SIG-M5 (cell line): Measurements from ENCODE around the gene SLC34A1.

Source experiments
- DNase-seq: peaks from one replicate; lab custom pipeline; 2025; lab: John Stamatoyannopoulos, UW

Gene SLC34A1

DNA sequence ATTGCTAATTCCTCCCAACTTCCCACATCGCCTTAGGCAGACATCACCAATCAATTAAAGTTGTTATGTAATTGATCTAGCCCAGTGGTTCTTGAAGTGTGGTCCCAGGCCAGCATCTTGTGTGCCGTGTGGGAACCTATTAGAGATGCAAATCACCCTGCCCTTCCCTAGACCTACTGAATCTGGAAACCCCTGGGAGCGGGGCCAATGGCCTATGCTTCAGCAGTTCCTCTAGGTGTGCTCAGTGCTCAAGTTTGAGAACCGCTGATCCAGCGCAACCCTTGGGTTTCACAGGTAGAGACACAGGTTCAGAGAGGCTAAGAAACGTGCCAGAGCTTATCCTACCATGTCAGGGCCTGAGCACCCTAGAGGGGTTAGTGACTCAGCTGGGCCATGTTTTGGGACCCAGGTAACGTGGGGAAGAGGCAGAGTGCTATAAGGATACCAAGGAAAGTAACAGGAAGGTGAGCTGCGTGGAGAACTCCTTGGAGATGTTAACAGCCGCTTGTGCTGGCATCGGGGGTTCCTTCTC, 4.4 kb downstream of the SLC34A1 start:
- DNase-seq: no peak

DNA sequence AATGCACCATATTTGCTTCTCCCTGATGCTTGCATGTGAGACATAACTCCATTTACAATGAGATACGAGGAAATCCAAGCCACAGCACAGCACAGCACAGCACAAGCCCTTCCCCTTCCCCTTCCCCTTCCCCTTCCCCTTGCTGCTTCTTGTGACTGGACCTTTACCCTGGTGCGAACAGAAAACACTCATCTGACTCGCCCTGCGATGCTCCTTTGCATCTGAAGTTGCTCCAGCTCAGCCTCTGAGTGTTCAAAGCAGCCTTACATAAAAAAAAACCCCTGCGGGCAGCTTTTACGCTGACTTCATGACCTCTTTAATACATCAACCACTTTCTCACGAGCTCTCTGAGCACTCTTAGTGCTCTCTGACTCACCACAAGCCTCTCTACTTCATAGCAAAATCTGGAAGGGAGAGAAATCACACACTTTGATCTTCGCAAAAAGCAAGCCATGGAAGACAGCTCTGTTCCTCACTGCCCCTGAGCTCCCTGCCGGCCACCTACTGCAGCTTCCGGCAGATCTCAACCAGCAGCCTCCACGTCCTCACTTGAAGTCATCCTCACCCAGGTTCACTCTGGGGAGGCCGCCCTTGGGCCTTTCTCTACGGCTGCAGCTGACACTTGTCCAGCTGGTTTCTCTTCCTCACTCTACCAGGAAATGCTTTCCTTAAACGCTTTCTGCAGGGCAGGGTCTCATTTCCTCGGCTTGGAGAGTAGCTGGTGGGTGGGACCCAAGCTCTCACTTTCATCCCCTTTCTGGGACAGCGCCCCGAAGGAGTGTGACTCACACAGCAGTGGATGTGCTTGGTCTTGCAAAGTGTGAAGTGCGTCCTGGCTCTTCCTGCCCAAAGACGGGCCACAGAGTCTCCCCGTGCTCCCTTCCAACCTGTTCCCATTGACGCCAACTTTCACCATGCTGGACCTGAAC, 5.3 kb downstream of the SLC34A1 start:
- DNase-seq: no peak

DNA sequence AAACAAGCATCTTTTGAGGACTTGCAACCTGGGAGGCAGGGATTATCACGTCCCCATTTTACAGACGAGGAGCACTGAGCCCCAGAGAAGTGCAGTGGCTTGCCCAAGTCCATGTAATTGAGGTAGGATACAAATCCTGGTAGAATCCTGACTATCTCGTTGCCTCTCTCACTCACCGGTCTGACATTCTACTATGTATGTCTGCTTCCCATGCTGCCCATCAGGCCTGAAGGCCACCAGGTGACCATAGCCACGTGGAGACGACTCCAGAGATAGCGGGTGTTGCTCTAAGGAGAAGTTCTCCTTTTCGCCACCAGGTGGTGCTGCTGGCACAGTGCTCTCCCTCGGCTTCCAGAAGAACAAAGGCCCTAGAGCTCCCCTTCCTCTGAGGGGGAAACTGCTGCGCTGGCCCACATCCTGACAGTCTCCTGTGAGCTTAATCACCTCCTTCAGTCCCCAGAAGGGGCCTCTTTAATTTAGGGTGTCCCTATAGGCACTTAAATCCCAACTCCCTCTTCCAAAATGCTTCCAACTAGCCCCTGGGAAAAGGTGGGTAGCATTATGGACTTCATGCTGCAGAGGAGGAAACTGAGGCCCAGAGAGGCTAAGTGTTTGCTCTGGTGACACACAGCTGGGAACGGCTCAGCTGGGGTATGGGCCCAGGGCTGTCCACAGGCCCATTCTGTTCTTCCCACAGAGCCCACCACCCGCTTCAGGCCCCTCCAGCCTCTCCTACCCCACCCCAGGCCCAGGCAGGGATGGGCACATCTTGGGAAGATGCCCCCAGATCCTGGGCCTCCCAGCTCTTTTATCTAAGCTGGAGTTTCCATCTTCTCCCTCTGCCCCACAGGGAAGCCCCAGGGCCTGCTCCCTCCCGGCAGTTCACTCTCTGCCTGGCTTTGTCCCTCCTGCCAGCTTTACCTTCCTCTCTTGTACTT, 6.4 kb downstream of the SLC34A1 start:
- no peak for DNase-seq

GRCh38 chr5:177392765-177393164, 8.5 kb downstream of the SLC34A1 start:
- no peak for DNase-seq

- no peak for DNase-seq
Measured at GRCh38 chr5:177393206-177393765, 9.1 kb downstream of the SLC34A1 start.

DNA sequence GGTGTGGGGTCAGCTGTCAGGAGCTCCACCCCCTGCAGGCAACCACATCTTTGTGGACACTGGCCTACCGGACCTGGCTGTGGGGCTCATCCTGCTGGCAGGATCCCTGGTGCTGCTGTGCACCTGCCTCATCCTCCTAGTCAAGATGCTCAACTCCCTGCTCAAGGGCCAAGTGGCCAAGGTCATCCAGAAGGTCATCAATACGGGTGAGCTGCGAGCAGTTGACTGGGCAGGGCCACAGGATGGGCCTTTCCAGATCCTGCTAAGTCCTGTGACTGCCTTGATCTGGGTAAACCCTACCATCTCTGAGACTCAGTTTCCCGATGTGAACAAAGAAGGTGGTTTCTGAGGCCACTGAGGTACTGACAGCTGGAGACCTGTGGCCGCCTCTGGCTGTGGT, 9.8 kb downstream of the SLC34A1 start:
- DNase-seq: no peak

- no peak for DNase-seq
Measured at GRCh38 chr5:177396078-177396477, 11.8 kb downstream of the SLC34A1 start.

DNA sequence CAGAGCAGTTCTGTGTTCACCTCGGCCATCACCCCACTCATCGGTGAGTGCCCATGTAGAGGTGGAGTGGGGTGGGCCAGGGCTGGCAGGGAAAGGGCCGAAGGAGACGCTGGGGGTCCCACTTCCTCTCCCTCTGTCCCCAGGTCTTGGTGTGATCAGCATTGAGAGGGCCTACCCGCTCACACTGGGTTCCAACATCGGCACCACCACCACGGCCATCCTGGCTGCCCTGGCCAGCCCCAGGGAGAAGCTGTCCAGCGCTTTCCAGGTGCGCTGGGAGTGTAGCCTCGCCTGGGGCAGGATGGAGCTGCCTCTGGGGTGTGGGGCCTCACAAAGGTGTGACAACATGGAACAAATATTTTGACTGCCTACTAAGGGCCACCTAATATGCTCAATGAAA, 12.6 kb downstream of the SLC34A1 start:
- no peak for DNase-seq

GRCh38 chr5:177397875-177398390, 13.7 kb downstream of the SLC34A1 start:
- DNase-seq: no peak

- DNase-seq: no peak
Measured at GRCh38 chr5:177399997-177400868, 16.0 kb downstream of the SLC34A1 start, which contains the start of gene PFN3. TSS of gene PFN3 (minus strand) at chr5:177400661. CDS start at chr5:177400576, 85 bp downstream.

DNA sequence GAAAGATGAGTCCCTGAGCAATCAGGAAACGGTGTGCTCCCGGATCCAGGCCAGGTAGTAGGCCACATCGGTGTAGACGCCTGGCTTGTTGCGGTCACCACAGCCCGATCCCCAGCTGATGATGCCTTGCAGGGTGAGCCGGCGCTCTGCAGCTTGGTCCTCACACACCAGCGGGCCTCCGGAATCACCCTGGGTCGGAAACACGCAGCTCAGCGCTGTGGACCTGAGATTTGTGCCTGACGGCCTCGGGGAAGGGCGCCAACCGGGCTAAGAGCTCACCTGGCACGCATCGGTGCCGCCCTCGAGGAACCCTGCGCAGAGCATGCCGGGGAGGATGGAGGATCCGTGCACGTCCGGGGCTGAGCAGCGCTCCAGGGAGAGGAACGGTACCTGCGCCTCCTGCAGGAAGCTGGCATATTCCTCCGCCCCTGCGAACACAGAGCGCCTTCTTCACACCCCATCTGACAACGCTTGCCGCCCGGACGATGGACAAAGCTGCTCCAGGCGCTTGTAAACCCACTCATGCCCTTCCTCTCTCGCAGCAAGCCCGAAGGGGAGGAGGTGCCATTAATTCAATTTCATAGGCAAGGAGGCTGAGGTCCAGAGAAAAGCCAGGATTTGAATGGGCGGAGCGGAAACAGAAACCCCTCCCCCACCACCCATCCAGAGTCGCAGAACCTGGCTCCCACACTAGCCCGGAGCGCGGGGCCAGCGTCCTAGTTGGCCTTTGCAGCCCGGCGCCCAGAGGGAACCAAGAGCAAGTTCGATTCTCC, 18.2 kb downstream of the SLC34A1 start:
- DNase-seq: no peak

DNA sequence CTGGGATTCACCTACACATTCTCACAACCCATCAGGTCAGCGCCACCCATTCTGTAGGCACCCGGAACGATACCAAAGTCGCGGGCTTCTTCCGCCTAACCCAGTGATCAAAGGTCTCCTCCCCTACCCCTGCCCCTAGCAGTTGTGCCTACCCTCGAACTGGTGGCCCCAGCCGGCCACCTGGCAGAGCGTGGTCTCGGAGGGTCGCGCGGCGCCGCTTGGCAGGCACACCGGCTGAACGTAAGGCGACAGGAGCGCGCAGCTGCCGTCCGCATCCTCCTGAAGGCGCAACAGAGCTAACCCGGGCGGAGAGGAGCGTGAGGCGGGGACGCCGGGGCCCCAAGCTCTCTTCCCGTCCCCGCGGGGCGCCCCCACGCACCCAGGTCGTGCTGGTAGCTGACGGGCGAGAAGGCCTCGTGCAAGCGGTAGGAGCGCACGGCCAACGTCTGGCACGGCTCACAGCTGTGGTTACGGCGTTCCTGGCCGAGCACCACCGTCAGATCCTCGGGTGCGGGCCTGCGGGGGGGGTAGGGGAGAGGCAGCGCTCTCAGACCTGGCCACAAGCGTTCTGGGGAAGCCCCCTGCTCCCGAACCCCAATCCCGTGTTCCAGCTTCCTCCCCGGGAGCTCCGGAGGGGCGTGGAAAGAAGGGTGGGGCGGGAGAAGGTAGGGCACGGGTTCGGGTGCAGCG, 19.0 kb downstream of the SLC34A1 start:
- no peak for DNase-seq

- no peak for DNase-seq
Measured at GRCh38 chr5:177403792-177404640, 19.8 kb downstream of the SLC34A1 start.

DNA sequence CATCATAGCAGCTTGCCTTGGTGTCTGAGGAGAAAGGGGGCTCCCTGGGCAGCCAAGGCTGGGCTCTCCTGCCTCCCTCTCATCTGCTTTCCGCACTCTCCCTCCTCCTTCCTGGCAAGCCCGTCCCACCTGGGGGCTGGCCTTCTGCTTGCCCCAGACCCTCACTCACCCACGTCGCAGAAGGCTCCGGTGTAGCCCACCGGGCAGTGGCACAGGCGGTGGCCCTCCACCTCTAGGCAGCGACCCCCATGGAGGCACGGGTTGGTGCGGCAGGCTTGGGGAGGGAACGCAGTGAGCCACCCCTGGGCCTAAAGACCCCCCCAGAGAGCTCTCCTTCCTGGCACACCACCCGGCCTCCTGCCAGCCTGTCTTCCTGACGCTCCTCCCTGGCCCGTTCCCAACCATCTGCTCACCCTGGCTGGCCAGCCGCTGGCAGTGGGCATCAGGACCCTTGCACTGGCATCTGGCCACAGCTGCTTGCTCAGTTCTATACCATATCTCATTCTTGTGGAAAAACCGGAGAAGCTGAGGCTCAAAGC, 20.5 kb downstream of the SLC34A1 start:
- no peak for DNase-seq

- no peak for DNase-seq
Measured at GRCh38 chr5:177405312-177405711, 21.1 kb downstream of the SLC34A1 start.

- peak; percentile 31 for DNase-seq
Measured at GRCh38 chr5:177405805-177406204, 21.6 kb downstream of the SLC34A1 start.

DNA sequence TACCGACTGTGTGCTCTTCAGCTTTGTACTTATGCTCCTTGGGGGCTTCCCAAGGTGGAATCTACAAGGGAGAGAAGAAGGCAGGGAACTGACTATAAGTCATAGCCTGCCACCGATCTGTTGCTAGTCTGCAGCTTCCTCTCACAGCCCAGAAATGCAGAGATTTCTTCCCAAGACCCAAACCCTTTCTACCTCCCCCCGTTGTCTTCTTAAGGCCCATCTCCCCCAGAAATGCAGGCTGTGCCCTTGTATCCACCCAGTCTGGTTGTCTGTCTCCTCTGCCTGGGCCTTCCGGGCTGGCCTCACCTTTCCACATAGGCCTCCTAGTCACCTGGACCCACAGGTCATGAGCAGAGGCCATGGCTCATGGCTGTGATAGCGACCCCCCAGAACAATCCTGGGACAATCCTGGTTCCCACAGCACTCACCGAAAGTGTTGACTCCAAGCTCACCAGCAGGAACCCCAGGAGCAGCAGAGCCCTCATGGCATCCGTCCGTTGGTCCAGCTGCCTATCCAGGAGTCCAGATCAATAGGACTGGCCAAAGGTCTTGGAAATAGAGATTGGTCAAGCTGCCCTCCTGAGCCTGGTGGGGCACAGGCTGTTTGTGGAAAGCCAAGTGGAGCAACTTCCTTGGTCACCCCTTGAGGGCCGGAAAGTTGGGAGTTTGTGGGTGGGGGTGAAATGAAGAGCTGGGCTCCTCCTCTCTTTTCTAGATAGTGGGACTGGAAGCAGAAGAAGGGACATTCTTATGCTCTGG, 25.0 kb downstream of the SLC34A1 start, which contains the start of gene F12:
Gene F12 (minus strand): TSS at position 522 of the 759 bp plus-strand sequence. CDS start 37 bp downstream, at position 485.
- no peak for DNase-seq
